Measurements from ENCODE around the gene CDKN1A.

CDKN1A gene

DNA sequence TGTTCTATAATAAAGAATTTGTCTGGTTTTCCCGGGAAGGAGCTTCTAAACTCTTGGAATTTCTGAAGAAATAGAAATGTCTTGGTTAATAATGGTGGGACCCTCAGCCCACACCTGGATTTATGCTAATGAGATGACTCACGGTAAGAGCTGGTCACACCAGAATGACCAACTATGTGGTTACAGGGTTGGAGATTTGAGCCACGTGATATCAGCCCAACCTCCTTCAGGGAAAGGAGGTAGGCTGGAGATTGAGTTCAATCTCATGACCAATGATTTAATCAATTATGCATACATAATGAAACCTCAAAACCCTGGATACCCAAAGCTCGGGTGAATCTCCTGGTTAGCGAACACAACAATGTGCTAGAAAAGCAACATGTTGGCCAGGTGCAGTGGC lies 22.1 kb upstream of the CDKN1A start:
- DNase-seq (ENCODE audit: low spot score) = no peak

DNA sequence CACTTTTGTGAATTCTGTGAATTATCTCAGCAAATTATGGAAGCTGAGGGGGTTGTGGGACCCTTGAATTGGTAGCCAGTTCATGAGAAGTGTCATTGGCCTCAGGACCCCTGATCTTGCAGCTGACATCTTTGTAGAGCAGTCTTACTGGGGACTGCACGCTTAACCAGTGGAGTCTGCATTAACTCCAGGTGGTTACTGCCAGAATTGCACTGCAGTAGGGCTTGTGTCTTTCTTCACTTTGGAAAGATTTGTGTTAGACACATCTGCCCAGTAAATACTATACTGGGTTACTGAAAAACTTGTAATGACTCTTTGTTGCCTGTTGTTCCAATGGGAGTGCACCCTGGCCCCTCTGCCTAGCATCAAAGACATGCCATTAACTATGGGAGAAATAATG lies 21.2 kb upstream of the CDKN1A start:
- no peak for DNase-seq (ENCODE audit: low spot score)

DNA sequence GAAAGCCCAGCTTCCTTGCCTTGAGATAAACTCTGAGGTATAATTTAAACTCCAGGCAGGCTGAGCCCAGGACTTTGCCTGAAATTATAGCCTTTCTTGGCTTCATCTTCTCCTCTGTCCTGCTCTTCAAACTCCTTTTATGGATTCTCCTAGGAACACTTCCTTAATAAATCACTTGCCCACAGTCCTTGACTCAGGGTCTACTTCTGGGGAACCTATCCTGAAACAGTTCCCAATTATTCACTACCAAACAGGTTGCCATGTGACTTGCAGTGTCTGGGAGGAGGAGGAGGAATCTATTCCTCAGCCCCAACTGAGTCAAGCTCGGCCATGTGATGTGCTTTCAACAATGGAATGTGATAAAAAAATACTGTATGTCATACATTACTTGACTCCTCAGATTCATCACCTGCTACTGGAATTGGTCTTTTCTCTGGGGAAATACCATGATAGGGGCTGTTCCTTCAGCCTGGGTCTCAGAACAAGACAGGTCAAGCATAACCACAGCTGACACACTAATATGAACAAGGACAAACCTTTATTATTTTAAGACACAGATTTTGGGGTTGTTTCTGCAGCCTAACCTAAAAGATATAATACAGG lies 20.5 kb upstream of the CDKN1A start:
- DNase-seq (ENCODE audit: low spot score) = no peak

DNA sequence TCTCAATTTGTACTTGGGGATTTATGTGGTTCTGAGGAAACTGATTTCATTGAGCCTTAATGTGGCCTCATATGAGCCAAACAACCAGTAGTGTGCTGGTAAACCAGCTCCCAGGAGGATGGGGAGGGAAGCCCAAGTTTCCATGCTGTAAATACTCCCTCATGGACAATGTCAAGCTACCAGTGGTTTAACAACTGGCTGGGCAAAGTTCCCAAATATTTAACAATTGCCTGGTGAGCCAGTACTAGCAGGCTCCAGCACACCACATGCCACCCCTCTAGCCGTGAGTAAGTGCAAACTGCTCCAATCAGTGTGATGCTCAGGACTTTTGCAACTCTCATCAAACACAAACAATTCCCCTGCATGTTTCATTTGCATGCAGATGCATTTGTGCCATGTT lies 19.2 kb upstream of the CDKN1A start:
- no peak for DNase-seq (ENCODE audit: low spot score)

DNA sequence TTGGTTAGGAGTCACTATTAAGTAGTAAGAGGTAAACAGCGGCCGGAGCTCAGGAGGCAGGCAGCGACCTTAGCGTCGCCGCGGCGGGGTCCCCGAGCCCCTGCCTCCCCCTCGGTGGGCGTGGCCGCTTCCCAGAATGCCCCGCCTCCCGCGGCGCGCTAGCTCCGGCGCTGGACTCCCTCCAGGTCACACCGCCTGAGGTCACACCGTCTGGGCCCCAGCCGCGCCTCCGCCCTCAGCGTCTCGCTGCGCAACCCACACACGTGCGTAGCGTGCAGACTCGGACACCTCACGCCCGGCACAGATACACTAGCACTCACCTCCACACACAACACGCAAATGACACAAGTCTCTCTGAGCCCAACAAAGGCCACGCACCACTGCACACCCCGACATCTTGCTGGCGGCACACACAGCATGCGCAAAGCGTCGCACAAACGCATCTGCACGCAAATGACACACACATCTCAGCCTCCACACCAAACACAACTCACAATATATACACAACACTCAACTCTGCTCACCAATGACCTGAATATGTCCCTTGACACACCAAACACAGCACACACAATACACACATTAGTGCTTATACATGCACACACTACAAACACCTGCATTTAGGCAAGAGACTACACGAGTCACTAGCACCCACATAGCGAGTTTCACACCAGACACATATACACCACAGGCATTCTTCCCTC lies 17.6 kb upstream of the CDKN1A start:
- DNase-seq (ENCODE audit: low spot score) = no peak

DNA sequence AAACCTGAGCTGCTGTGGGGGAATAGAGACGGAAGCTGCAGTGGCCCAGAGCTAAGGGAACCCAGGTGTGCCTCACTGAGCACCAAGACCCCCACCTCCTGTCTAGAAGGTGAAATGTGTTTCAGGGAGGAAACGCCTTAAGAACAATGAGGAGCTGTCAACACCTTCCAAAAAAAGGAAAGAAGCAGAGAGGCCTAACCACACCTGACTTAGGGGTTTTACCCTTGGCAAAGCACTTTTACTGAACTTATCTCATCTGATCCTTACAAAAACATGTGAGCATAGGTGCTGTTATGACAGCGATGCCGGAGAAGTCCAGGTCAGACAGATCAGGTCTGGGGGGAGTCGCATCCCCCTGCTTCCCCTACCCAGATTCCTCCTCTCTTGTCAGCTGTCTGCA lies 16.1 kb upstream of the CDKN1A start:
- no peak for DNase-seq (ENCODE audit: low spot score)

GRCh38 chr6:36662827-36663256 lies 15.7 kb upstream of the CDKN1A start:
- DNase-seq (ENCODE audit: low spot score) = no peak

- no peak for DNase-seq (ENCODE audit: low spot score)
These were observed 14.7 kb upstream of the CDKN1A start for GRCh38 chr6:36663504-36664446.

GRCh38 chr6:36665180-36665579 lies 13.3 kb upstream of the CDKN1A start:
- DNase-seq (ENCODE audit: low spot score) = no peak

DNA sequence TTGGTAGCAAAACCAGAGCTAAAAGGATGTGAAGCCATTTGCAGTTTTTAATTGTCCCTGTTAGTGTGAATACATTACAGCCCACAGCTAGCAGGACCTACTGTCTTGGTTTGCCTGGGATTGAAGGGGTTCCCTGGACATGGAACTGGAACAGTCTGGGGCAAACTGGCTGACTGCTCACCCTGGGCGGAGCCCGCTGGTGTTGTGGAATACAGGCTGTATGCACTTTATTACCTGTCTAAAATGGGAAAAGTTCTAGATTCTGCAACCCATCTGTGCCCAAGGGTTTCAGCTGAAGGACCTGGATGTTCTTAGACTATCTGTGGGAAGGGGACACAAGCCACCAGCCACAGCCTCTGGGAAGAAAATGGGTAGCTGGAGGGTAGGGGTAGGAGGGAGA lies 12.2 kb upstream of the CDKN1A start:
- DNase-seq (ENCODE audit: low spot score) = no peak

DNA sequence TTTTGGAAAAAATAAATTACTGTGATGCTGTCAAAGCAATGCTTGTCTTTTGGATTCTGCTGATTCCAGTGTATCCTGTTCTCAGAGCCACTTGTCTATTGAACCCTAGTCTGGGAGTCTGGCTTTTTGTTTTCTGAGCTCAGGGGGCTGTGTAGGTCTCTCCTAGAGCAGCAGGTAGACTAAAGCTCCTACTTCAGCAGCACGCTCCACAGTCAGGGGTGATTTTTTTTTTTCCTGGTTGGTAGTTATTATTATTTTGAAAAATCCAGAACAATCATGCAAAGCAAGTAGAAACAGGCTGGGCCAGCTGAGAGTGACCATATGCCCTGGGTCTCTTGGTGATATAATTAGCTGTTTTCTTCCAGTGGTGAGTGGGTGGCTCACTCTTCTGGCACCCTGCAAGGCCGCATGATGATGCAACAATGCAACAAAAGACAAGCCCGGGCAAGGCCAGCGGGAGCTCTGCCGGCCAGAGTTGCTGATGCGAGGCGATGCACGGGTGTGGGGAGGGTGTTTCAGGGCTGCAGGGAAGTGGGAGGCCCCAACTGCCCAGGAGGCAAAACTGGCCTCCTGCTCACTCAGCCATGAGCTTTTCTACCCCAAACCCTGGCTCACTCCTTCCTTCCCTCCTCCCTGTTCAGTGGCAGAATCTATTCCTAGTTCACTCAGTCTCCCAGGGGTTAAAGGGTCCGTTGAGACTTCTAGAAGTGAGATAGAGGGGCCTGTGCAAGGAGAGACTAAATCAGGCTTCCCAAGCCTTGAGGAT lies 11.5 kb upstream of the CDKN1A start:
- DNase-seq (ENCODE audit: low spot score) = peak; percentile 65

- DNase-seq (ENCODE audit: low spot score) = no peak
These were observed 9.9 kb upstream of the CDKN1A start for GRCh38 chr6:36668591-36668990.

DNA sequence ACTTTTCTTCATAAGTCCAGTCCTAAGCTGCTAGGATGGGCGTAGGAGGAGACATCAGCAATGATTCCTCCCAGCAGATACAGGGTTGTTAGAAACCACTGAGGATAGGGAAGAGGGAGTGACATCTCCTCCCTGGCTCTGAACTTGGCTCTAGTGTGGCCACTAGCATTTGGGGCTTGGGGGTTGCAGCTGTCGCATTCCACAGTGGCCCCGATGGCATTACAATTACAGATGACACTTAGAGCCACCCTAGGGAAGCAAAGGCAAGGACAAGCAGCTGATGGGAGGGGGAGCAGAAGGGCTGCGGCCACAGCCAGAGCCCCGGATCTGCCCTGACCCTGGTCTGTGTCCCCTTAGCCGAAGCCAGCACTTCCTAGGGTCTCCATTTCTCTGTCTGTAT lies 9.5 kb upstream of the CDKN1A start:
- no peak for DNase-seq (ENCODE audit: low spot score)

DNA sequence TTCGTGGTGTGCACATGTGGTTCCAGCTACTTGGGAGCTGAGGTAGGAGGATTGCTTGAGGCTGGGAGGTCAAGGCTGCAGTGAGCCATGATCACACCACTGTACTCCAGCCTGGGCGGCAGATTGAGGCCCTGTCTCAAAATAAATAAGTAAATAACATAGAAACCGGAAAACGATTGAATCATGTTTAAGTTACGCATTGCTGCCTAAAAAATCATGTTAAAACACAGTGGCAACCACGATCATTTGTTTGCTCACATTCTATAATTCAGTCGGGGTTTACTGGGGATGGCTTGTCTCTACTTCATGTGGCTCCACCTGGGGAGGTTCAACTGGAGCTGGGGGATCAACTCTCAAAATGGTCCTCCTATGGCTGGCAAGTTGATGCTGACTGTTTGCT lies 8.2 kb upstream of the CDKN1A start:
- no peak for DNase-seq (ENCODE audit: low spot score)

- DNase-seq (ENCODE audit: low spot score) = no peak
These were observed 6.7 kb upstream of the CDKN1A start for GRCh38 chr6:36671687-36672375.

DNA sequence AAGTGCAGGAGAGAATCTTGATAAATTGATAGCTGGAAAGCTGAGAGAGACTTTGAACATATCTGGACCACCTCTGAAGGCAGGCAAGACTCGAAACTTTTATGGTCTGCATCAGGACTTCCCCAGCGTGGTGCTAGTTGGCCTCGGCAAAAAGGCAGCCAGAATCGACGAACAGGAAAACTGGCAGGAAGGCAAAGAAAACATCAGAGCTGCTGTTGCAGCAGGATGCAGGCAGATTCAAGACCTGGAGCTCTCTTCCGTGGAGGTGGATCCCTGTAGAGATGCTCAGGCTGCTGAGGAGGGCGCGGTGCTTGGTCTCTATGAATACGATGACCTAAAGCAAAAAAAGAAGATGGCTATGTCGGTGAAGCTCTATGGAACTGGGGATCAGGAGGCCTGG lies 4.6 kb upstream of the CDKN1A start:
- DNase-seq (ENCODE audit: low spot score) = no peak

GRCh38 chr6:36674942-36675341 lies 3.6 kb upstream of the CDKN1A start:
- no peak for DNase-seq (ENCODE audit: low spot score)

DNA sequence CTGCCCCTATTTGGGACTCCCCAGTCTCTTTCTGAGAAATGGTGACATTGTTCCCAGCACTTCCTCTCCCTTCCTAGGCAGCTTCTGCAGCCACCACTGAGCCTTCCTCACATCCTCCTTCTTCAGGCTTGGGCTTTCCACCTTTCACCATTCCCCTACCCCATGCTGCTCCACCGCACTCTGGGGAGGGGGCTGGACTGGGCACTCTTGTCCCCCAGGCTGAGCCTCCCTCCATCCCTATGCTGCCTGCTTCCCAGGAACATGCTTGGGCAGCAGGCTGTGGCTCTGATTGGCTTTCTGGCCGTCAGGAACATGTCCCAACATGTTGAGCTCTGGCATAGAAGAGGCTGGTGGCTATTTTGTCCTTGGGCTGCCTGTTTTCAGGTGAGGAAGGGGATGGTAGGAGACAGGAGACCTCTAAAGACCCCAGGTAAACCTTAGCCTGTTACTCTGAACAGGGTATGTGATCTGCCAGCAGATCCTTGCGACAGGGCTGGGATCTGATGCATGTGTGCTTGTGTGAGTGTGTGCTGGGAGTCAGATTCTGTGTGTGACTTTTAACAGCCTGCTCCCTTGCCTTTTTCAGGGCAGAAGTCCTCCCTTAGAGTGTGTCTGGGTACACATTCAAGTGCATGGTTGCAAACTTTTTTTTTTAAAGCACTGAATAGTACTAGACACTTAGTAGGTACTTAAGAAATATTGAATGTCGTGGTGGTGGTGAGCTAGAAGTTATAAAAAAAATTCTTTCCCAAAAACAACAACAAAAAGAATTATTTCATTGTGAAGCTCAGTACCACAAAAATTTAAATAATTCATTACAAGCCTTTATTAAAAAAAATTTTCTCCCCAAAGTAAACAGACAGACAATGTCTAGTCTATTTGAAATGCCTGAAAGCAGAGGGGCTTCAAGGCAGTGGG lies 2.1 kb upstream of the CDKN1A start:
- no peak for DNase-seq (ENCODE audit: low spot score)

GRCh38 chr6:36677059-36677749 lies 1.3 kb upstream of the CDKN1A start:
- no peak for DNase-seq (ENCODE audit: low spot score)

Measured in putamen (tissue), 1 donor.